Measurements from ENCODE around the gene ACTMAP.
A peak's percentile ranks its signal among the peaks of the same experiment; 100 is the strongest.

The ACTMAP gene

GRCh38 chr19:40693150-40693788 lies 57.0 kb downstream of the ACTMAP start:
- peaks cover 5% of the 10 kb centered on the region; the same call in 1 of the 2 replicates for H3K4me1 ChIP-seq (ENCODE audit: insufficient read depth, low read length)
- H3K9ac ChIP-seq (ENCODE audit: low read depth, low read length) = no peak overlapping the region

GRCh38 chr19:40692212-40692551 lies 58.1 kb downstream of the ACTMAP start:
- Histone ChIP-seq H3K36me3 (ENCODE audit: insufficient read depth, low read length) (0 out of 2 replicates have a peak, but pooled peaks cover 8% of the 10 kb centered on the region), H3K9me3 (ENCODE audit: control insufficient read depth, insufficient read depth, low read length) (no peaks in the 10 kb centered on the region), H3K4me1 (ENCODE audit: insufficient read depth, low read length) (peaks cover 5% of the 10 kb centered on the region; the same call in 1 of the 2 replicates), H3K9ac (ENCODE audit: low read depth, low read length) (no peak overlapping the region)

More at GRCh38 chr19:40693150-40693788, 57.0 kb downstream of the ACTMAP start:
- Histone ChIP-seq H3K9me3 (ENCODE audit: control insufficient read depth, insufficient read depth, low read length) (no peaks in the 10 kb centered on the region), H3K36me3 (ENCODE audit: insufficient read depth, low read length) (0 out of 2 replicates have a peak, but pooled peaks cover 8% of the 10 kb centered on the region)

- peak overlapping the region; percentile 85; the same call in 1 of the 2 replicates for H3K9ac ChIP-seq (ENCODE audit: low read depth, low read length)
- H3K9me3 ChIP-seq (ENCODE audit: control insufficient read depth, insufficient read depth, low read length) = no peaks in the 10 kb centered on the region
- H3K36me3 ChIP-seq (ENCODE audit: insufficient read depth, low read length) = 0 out of 2 replicates have a peak, but pooled peaks cover 2% of the 10 kb centered on the region
- H3K4me1 ChIP-seq (ENCODE audit: insufficient read depth, low read length) = peaks cover 5% of the 10 kb centered on the region; the same call in 1 of the 2 replicates
These were observed 58.7 kb downstream of the ACTMAP start for GRCh38 chr19:40691421-40692211.

All from ES-I3 (cell line).